ENCODE measurements around the gene PCDHGB4. TPM values are rescaled to one million over a fixed set of nuclear protein-coding genes. Genes with fewer than 3 reads are reported as not detected.
A peak's percentile ranks its signal among the peaks of the same experiment; 100 is the strongest.
"Not testable (repeated sequence)": the region's sequence is repeated elsewhere in the genome, so short reads cannot be mapped to it uniquely, and the experiment has no call there.

Gene PCDHGB4
- total RNA-seq, 2 experiments from 2014 or later = not detected

DNA sequence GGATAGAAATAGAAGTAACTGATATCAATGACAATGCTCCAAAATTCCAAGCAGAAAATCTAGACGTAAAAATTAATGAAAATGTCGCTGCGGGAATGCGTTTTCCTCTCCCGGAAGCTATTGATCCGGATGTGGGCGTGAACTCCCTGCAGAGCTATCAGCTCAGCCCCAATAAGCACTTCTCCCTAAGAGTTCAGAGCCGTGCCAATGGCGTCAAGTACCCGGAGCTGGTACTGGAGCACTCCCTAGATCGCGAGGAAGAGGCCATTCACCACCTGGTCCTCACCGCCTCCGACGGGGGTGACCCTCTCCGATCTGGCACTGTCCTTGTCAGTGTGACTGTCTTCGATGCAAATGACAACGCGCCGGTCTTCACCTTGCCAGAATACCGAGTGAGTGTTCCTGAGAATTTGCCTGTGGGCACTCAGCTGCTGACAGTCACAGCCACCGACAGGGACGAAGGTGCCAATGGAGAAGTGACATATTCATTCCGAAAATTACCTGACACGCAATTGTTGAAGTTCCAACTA lies 26.1 kb downstream of the PCDHGB4 start:
- H3K27ac Mint-ChIP-seq = peak overlapping the region; percentile 38
- CTCF ChIA-PET = interaction anchor here (0.9 to 2.7 kb wide), 13 partner anchors 8 to 150 kb away, joined by 3 to 19 read pairs (median 10); partner anchors contain the start of genes PCDHGA11, PCDHGA12, PCDHGA9 and PCDHGB3
- POLR2A ChIA-PET = no interaction called here
- peaks cover 23% of the 10 kb centered on the region for H3K36me3 Mint-ChIP-seq (ENCODE audit: low read depth)
- peaks cover 28% of the 10 kb centered on the region for H3K9me3 Mint-ChIP-seq
- peaks cover 18% of the 10 kb centered on the region for H3K4me1 Mint-ChIP-seq
- peak overlapping the region; percentile 71 for H3K4me3 Mint-ChIP-seq
- peaks cover 64% of the 10 kb centered on the region for H3K27me3 Mint-ChIP-seq
- DNase-seq = no peak

DNA sequence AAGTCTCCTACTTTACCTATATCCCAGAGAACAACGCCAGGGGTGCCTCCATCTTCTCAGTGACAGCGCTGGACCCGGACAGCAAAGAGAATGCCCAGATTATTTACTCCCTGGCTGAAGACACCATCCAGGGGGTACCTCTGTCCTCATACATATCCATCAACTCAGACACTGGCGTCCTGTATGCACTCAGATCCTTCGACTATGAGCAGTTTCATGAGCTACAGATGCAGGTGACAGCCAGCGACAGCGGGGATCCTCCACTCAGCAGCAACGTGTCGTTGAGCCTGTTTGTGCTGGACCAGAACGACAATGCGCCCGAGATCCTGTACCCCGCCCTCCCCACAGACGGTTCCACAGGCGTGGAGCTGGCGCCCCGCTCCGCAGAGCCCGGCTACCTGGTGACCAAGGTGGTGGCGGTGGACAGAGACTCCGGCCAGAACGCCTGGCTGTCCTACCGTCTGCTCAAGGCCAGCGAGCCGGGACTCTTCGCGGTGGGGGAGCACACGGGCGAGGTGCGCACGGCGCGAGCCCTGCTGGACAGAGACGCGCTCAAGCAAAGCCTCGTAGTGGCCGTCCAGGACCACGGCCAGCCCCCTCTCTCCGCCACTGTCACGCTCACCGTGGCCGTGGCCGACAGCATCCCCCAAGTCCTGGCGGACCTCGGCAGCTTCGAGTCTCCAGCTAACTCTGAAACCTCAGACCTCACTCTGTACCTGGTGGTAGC lies 27.2 kb downstream of the PCDHGB4 start:
- Mint-ChIP-seq H3K27me3 (peaks cover 60% of the 10 kb centered on the region), H3K9me3 (peaks cover 24% of the 10 kb centered on the region), H3K36me3 (ENCODE audit: low read depth) (peaks cover 19% of the 10 kb centered on the region), H3K4me1 (peaks cover 21% of the 10 kb centered on the region)
- H3K4me3 Mint-ChIP-seq, POLR2A ChIA-PET, H3K27ac Mint-ChIP-seq, DNase-seq: not testable (repeated sequence)
- CTCF ChIA-PET = interaction anchor here (2.2 to 2.7 kb wide), 5 partner anchors 16 to 149 kb away, joined by 8 to 19 read pairs (median 11); partner anchors contain the start of genes PCDHGA12, PCDHGB3 and PCDHGB5

DNA sequence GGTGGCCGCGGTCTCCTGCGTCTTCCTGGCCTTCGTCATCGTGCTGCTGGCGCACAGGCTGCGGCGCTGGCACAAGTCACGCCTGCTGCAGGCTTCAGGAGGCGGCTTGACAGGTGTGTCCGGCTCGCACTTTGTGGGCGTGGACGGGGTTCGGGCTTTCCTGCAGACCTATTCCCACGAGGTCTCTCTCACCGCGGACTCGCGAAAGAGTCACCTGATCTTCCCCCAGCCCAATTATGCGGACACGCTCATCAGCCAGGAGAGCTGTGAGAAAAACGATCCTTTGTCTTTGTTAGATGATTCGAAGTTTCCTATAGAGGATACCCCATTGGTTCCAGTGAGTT lies 27.7 kb downstream of the PCDHGB4 start:
- Mint-ChIP-seq H3K9me3 (peaks cover 26% of the 10 kb centered on the region), H3K4me1 (peaks cover 21% of the 10 kb centered on the region), H3K27me3 (peaks cover 61% of the 10 kb centered on the region), H3K36me3 (ENCODE audit: low read depth) (peaks cover 18% of the 10 kb centered on the region)
- POLR2A ChIA-PET, H3K27ac Mint-ChIP-seq, H3K4me3 Mint-ChIP-seq, DNase-seq: not testable (repeated sequence)
- CTCF ChIA-PET = interaction anchor here (2.7 kb wide), 1 partner anchor 149 kb away, joined by 14 read pairs; no protein-coding TSS in a partner anchor

GRCh38 chr5:141417494-141418172 lies 30.1 kb downstream of the PCDHGB4 start, which contains the start of gene PCDHGB7:
TSS of gene PCDHGB7 (plus strand) at chr5:141417677. CDS start at chr5:141417860, 183 bp downstream.
- Mint-ChIP-seq H3K4me1 (peaks cover 21% of the 10 kb centered on the region), H3K27me3 (peaks cover 72% of the 10 kb centered on the region), H3K36me3 (ENCODE audit: low read depth) (peaks cover 16% of the 10 kb centered on the region), H3K9me3 (peaks cover 31% of the 10 kb centered on the region), H3K4me3 (peak within 1 kb of the TSS; percentile 41), H3K27ac (peak within 1 kb of the TSS; percentile 50)
- DNase-seq, POLR2A ChIA-PET: not testable (repeated sequence)
- CTCF ChIA-PET = interaction anchor here (0.6 to 3.8 kb wide), 10 partner anchors 13 to 208 kb away, joined by 3 to 18 read pairs (median 5); partner anchors contain the start of genes PCDHGA12, PCDHGA4, PCDHGB3 and PCDHGB5

- POLR2A ChIA-PET = no interaction called here
These were observed 31.8 kb downstream of the PCDHGB4 start for GRCh38 chr5:141419074-141419880.

GRCh38 chr5:141420855-141421488 lies 33.5 kb downstream of the PCDHGB4 start, which contains the start of gene PCDHGA11:
TSS of gene PCDHGA11 (plus strand) at chr5:141421051. CDS start at chr5:141421228, 177 bp downstream.
- Mint-ChIP-seq H3K27ac (peak within 1 kb of the TSS; percentile 73), H3K36me3 (ENCODE audit: low read depth) (peaks cover 10% of the 10 kb centered on the region), H3K27me3 (peaks cover 67% of the 10 kb centered on the region), H3K4me1 (peaks cover 8% of the 10 kb centered on the region), H3K4me3 (peak within 1 kb of the TSS; percentile 66), H3K9me3 (peaks cover 24% of the 10 kb centered on the region)
- CTCF ChIA-PET = interaction anchor here (0.6 to 2.8 kb wide), 23 partner anchors 8 to 239 kb away, joined by 3 to 22 read pairs (median 4); partner anchors contain the start of genes DIAPH1, PCDHB16, PCDHGA10 and PCDHGA12
- peak; percentile 38 for DNase-seq
- POLR2A ChIA-PET = no interaction called here

More at GRCh38 chr5:141419074-141419880, 31.8 kb downstream of the PCDHGB4 start:
- no peak for DNase-seq
- CTCF ChIA-PET = interaction anchor here (0.8 to 3.8 kb wide), 8 partner anchors 11 to 145 kb away, joined by 3 to 22 read pairs (median 5); partner anchors contain the start of genes PCDHGA12, PCDHGB5 and PCDHGB6
- peaks cover 30% of the 10 kb centered on the region for H3K9me3 Mint-ChIP-seq
- peak overlapping the region; percentile 32 for H3K27ac Mint-ChIP-seq
- H3K36me3 Mint-ChIP-seq (ENCODE audit: low read depth) = peaks cover 15% of the 10 kb centered on the region
- H3K27me3 Mint-ChIP-seq = peaks cover 69% of the 10 kb centered on the region
- H3K4me3 Mint-ChIP-seq = peak overlapping the region; percentile 5
- H3K4me1 Mint-ChIP-seq = peaks cover 10% of the 10 kb centered on the region

DNA sequence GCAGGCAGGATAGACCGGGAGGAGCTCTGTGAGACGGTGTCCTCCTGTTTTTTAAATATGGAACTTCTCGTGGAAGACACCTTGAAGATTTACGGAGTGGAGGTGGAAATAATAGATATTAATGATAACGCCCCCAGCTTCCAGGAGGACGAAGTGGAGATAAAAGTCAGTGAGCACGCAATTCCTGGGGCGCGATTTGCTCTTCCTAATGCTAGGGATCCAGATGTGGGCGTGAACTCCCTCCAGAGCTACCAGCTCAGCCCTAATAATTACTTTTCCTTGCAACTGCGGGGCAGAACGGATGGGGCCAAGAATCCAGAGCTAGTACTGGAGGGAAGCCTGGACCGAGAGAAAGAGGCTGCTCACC lies 34.0 kb downstream of the PCDHGB4 start:
- Mint-ChIP-seq H3K4me1 (peaks cover 8% of the 10 kb centered on the region), H3K36me3 (ENCODE audit: low read depth) (peaks cover 10% of the 10 kb centered on the region), H3K27ac (no peak overlapping the region), H3K4me3 (peak overlapping the region; percentile 66), H3K9me3 (peaks cover 24% of the 10 kb centered on the region), H3K27me3 (peaks cover 63% of the 10 kb centered on the region)
- ChIA-PET POLR2A (no interaction called here), CTCF (interaction anchor here (0.6 to 2.8 kb wide), 21 partner anchors 9 to 198 kb away, joined by 3 to 22 read pairs (median 4); partner anchors contain the start of genes DIAPH1, PCDHGA10, PCDHGA12 and PCDHGA2)
- no peak for DNase-seq

DNA sequence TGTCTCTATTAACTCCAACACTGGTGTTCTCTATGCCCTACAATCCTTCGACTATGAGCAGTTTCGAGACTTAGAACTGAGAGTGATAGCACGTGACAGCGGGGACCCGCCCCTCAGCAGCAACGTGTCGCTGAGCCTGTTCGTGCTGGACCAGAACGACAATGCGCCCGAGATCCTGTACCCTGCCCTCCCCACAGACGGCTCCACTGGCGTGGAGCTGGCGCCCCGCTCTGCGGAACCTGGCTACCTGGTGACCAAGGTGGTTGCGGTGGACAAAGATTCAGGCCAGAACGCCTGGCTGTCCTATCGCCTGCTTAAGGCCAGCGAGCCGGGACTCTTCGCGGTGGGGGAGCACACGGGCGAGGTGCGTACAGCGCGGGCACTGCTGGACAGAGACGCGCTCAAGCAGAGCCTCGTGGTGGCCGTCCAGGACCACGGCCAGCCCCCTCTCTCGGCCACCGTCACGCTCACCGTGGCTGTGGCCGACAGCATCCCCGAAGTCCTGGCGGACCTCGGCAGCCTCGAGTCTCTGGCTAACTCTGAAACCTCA lies 35.3 kb downstream of the PCDHGB4 start:
- H3K36me3 Mint-ChIP-seq (ENCODE audit: low read depth) = peaks cover 10% of the 10 kb centered on the region
- CTCF ChIA-PET = interaction anchor here (1.0 kb wide), 1 partner anchor 115 kb away, joined by 3 read pairs; no protein-coding TSS in a partner anchor
- no peak for DNase-seq
- H3K4me3 Mint-ChIP-seq = no peak overlapping the region
- H3K9me3 Mint-ChIP-seq = peaks cover 27% of the 10 kb centered on the region
- no peak overlapping the region for H3K27ac Mint-ChIP-seq
- H3K27me3 Mint-ChIP-seq = peaks cover 56% of the 10 kb centered on the region
- POLR2A ChIA-PET = no interaction called here
- H3K4me1 Mint-ChIP-seq = peaks cover 8% of the 10 kb centered on the region

GRCh38 chr5:141427783-141428426 lies 40.4 kb downstream of the PCDHGB4 start:
- no peak overlapping the region for H3K27ac Mint-ChIP-seq
- H3K36me3 Mint-ChIP-seq (ENCODE audit: low read depth) = peaks cover 13% of the 10 kb centered on the region
- peaks cover 48% of the 10 kb centered on the region for H3K27me3 Mint-ChIP-seq
- peaks cover 11% of the 10 kb centered on the region for H3K4me1 Mint-ChIP-seq
- ChIA-PET CTCF (interaction anchor here (1.8 kb wide), 1 partner anchor 130 kb away, joined by 4 read pairs; no protein-coding TSS in a partner anchor), POLR2A (no interaction called here)
- H3K9me3 Mint-ChIP-seq = peaks cover 29% of the 10 kb centered on the region
- no peak overlapping the region for H3K4me3 Mint-ChIP-seq
- DNase-seq = no peak

- Mint-ChIP-seq H3K4me1 (peaks cover 11% of the 10 kb centered on the region), H3K27me3 (peaks cover 39% of the 10 kb centered on the region), H3K27ac (peak within 1 kb of the TSS; percentile 80), H3K9me3 (peaks cover 31% of the 10 kb centered on the region), H3K4me3 (peak within 1 kb of the TSS; percentile 59), H3K36me3 (ENCODE audit: low read depth) (peaks cover 16% of the 10 kb centered on the region)
- DNase-seq = peak; percentile 39
- ChIA-PET CTCF (interaction anchor here (0.6 to 3.3 kb wide), 20 partner anchors 10 to 201 kb away, joined by 3 to 22 read pairs (median 4); partner anchors contain the start of genes PCDHGA10, PCDHGA11, PCDHGB6 and PCDHGB7), POLR2A (no interaction called here)
These were observed 43.0 kb downstream of the PCDHGB4 start, which contains the start of gene PCDHGA12 for GRCh38 chr5:141430332-141431113. TSS of gene PCDHGA12 (plus strand) at chr5:141430507. CDS start at chr5:141430760, 253 bp downstream.
